T-helper 22 cell (primary cell): ENCODE data around the gene ZNF566.
A peak's percentile ranks its signal among the peaks of the same experiment; 100 is the strongest.

Experiments
- DNase-seq: peaks from one replicate; pipeline ENCODE4 v3.0.0-alpha.2; 2020; ENCODE audit warnings: low read depth

Gene ZNF566

GRCh38 chr19:36441339-36441738 lies 48.0 kb downstream of the ZNF566 start:
- DNase-seq = no peak

GRCh38 chr19:36436531-36436930 lies 52.8 kb downstream of the ZNF566 start:
- no peak for DNase-seq

GRCh38 chr19:36423925-36424324 lies 65.4 kb downstream of the ZNF566 start:
- DNase-seq = no peak

GRCh38 chr19:36421749-36422481 lies 67.4 kb downstream of the ZNF566 start:
- no peak for DNase-seq

- DNase-seq = no peak
Measured at GRCh38 chr19:36420961-36421748, 68.2 kb downstream of the ZNF566 start.

GRCh38 chr19:36418287-36419001 lies 70.9 kb downstream of the ZNF566 start, which contains the start of gene ZFP82:
TSS of gene ZFP82 (minus strand) at chr19:36418644. CDS start at chr19:36409789, 8,855 bp downstream.
- DNase-seq = peak; percentile 25

- DNase-seq = no peak
Measured at GRCh38 chr19:36417752-36418286, 71.5 kb downstream of the ZNF566 start.

- DNase-seq = no peak
Measured at GRCh38 chr19:36409841-36410240, 79.5 kb downstream of the ZNF566 start.

GRCh38 chr19:36408101-36408500 lies 81.3 kb downstream of the ZNF566 start:
- no peak for DNase-seq

GRCh38 chr19:36404498-36404897 lies 84.9 kb downstream of the ZNF566 start:
- DNase-seq = no peak

GRCh38 chr19:36401475-36401874 lies 87.9 kb downstream of the ZNF566 start:
- DNase-seq = no peak

- DNase-seq = no peak
Measured at GRCh38 chr19:36398571-36398970, 90.8 kb downstream of the ZNF566 start.
